SIG-M5 treated with dmso at 0.1 percent for 504 hours (cell line): ENCODE data around the gene LRIG1.

Source experiments
- DNase-seq: peaks from one replicate; lab custom pipeline; 2025; ENCODE audit not compliant: unreplicated experiment; lab: John Stamatoyannopoulos, UW

The LRIG1 gene

GRCh38 chr3:66504850-66505641 lies 4.2 kb upstream of the LRIG1 start:
- DNase-seq = no peak

DNA sequence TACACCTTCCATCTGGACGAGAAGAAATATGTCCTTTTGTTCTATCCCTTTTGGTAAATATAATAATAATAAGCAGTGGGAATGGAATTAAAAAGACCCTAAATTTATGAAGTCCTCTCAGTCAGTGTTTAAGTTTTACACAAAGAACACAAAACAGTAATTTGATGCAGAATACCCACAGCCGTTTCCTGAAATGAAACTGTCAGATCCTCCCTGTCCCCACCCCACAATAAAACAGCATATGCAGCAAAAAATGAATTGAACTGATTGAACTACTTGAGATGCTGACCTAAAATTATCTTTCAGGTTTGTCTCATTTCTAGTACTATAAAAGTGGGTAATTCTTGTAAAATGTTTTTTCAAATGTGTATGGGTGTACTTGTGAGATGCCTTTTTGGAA lies 2.2 kb upstream of the LRIG1 start:
- DNase-seq = no peak

DNA sequence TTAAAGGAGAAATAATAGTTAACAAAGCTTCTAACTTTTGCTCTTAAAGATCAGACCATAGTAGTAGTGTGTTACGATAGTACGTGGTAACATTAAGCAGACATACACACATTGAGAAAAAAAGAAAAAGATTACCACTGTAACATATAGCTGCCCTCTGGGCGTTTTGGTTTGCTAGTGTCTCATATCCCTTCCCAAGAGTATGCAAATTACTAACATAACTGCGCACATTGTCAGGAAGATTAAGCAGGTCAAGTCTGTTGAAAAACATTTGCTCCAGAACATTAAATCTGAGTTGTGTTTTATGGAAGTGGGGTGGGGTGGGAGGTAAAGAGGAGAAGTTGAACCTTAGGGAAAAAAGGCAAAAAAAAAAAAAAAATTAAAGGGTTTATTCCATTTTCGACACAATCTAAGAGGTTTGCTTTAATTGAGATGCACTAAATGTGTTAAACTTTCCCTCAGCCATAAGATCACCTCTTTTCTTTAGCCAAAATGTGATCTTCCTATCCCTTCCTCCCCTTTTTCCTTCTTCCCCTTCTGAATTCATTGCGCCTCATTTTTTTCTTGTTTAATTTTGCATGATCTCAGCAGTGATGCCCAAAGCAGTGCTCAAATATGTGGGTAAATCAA lies 1.5 kb upstream of the LRIG1 start:
- DNase-seq = no peak

- DNase-seq = no peak
Observed at GRCh38 chr3:66501483-66502244, 842 bp upstream of the LRIG1 start.

DNA sequence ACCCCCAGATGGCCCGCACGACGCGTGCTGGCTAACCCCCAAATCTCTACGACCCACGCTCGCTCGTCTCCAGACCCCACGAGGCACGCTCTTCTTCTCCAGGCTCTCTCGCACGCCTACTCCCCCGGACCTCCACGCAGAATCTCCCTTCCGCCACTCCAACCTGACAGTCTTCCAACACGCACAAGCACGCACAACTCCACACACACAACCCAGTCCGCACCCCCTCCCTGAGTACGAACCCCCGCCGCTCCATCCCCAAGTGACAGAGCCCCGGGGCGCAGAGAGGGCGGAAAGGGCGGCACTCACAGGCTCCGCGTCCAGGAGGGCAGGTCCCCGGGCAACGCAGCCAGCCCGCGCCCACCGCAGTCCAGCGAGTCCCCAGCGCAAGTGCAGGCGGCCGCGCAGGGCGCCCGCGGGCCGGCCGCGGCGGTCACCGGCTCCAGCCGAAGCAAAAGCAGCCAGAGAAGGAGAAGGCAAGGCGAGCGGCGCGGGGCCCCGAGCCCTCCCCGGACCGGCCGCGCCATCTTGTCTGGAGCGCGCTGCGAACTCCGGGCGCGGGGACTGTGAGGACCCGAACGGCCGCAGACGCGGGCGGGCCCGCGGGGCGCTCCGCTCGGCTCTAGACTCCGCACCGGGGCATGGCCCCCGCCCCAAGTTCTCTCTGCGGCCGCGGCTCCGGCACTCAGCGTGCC lies 794 bp downstream of the LRIG1 start:
- peak; percentile 32 for DNase-seq

- peak; percentile 42 for DNase-seq
Observed at GRCh38 chr3:66498687-66499621, 1.9 kb downstream of the LRIG1 start.

DNA sequence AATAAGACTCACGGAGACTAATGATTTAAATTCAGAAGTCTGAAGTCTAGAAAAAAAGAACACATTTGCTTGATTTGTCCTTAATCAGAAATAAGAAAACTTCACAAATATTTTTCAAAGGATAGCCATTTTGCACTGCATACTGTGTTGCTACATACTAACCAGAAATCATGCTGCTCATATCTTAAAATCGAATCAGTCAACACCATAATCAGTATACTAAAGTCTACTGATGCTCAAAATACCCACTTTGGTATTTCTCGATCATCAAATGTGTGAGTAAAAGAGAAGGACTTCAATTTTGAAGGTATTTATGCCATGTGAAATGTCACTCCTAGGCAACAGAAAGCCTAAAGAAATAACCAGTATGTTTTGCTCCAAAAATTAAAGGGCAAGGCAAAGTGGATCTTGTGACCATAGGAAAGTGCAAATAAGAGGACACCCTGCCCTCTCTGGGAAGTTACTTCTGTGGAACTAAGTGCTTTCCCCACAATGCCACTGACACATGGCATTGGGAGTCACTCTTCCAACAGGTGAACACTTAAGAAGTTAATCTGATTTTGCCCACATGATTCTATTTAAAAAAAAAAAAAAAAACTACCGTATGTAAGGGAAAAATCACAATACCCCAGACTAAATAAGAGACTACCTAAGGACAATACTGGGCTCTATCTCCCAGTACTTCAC lies 2.7 kb downstream of the LRIG1 start:
- DNase-seq = no peak

GRCh38 chr3:66497288-66497984 lies 3.4 kb downstream of the LRIG1 start:
- no peak for DNase-seq

- no peak for DNase-seq
Observed at GRCh38 chr3:66496746-66497145, 4.1 kb downstream of the LRIG1 start.

DNA sequence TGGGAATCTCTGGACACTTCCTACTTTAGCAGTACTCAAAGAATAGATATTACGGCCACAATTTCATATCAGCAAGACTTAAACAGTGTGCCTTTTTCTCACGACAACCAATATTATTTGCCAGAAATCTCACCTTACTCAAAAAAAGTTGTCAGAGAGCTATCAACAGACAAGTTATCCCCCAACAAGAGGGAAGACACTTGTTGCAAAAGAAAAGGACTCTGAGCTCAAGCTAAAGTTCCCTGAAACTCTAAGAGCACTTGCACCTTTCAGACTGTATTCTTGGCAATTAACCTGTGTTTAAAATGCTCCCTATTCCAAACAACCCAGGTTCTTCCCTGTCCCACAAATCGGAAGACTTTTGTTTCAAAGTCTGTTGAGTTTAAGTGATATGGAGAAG lies 4.5 kb downstream of the LRIG1 start:
- no peak for DNase-seq

DNA sequence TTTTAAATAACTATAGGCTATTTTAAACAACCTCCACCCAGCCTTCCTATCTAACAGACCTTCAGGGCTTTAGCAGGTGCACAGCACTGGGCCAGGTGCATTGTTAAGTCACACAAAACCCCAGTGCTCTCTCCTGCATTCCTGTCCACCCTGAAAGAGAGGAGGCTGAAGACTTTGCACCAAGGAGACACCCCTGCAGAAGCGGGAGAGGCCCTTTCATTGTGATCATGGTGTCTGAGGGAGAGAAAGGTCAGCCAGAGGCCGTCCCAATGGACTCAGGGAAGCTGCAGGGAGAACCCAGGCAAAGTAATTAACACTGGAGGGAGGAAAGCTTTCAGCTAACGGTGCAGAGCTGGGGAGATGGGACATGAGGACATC lies 5.2 kb downstream of the LRIG1 start:
- DNase-seq = no peak

GRCh38 chr3:66494959-66495667 lies 5.7 kb downstream of the LRIG1 start:
- no peak for DNase-seq

GRCh38 chr3:66493458-66494099 lies 7.2 kb downstream of the LRIG1 start:
- no peak for DNase-seq

- no peak for DNase-seq
Observed at GRCh38 chr3:66492672-66493071, 8.2 kb downstream of the LRIG1 start.

DNA sequence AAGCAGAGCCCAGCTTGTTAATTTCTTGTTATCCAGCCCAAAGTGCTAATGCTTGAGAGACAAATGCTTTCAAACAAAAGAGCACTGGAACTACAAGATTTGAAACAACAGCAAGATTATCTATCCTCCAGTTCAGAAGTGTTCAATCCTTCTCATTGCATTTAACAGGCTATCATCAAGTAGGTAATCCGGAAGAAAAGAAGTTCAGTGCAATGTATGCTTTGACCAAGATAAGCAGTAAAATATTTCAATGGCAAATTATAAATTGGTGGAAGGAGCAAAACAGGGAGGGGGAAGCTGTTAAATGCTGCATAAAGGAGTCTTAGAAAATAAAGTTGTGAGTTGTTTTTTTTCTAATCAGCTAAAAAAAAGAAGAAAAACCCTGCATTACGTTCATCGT lies 8.8 kb downstream of the LRIG1 start:
- no peak for DNase-seq

DNA sequence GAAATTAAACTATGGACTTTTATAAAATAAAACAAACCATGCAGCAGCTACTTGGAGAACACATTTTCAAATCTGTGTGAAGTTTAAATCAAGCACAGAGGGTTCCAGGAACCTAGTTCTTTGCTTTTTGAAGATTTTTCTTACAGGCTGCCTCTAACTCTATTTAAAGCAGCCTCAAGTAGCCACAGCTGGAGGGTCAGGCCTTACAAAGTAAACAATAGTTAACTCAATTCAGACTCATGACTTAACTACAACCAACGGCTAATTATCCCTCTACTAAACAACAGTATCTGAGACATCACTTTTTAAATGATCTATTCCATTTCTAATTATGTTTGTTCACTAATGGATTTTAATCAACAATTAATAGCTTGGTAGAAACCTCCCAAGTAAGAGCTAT lies 9.8 kb downstream of the LRIG1 start:
- DNase-seq = no peak

- DNase-seq = peak; percentile 30
Observed at GRCh38 chr3:66490214-66490613, 10.6 kb downstream of the LRIG1 start.

DNA sequence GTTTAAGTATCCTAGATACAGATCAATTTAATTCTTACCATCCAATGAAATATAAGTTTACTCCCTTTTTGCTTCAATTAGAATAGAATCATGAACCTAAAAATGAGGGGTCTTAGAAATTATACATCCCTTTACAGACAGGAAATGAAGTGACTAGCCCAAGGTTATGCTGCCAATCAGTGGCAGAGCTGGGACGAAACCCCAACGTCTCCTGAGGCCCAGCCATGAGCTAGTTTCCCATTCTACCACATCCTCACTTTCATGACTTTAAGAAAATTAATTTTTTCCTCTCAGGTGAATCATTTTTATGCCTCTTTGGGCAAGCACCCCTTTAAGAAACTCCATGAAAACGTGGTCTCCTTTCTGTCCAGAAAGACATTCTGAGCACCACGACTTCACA lies 11.2 kb downstream of the LRIG1 start:
- no peak for DNase-seq
